ENCODE data around the gene CST3.

CST3 gene

GRCh38 chr20:23595941-23596340, 41.8 kb downstream of the CST3 start:
- DNase-seq, result no peak

DNA sequence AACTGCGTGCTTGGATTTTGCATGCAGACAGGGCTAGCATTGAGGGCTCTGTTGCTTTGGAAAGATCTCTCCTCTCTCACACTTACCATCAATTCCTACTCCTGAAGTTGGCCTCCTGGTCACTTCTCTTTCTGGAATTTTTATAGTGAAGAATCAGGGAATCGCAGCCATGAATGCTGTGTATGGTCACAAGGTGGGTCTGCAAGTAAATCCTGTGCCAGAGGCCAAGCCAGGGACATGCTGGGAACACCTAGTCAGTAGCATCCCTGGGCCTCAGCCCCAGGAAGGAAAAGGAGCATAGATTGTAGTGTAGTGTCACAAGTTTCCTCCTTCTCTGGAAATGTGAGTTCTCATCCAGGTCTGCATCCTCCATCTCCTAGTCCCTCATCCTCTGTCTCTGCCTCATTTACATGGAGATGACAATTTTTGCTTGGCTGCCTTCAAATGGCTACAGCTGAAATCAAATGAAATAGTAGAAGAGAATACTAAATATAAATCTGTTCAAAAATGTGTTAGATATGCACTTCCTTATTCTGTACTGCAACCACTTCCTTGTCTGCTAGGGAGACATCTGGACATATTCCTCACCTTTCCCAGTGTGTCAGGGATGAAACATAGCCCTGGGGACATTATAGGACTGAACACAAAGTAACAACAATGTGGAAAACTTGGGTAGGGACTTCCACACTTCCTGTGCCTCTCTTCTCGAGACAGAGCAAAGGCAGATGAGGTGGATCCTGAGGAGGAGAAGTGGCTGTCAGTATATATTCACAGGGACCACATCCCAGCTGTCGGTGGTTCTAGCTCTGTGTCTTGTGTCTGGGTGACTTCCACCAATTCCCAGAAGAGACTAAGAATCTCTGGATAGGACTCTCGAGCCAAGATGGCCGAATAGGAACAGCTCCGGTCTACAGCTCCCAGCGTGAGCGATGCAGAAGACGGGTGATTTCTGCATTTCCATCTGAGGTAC, 49.0 kb downstream of the CST3 start:
- DNase-seq, result no peak

DNA sequence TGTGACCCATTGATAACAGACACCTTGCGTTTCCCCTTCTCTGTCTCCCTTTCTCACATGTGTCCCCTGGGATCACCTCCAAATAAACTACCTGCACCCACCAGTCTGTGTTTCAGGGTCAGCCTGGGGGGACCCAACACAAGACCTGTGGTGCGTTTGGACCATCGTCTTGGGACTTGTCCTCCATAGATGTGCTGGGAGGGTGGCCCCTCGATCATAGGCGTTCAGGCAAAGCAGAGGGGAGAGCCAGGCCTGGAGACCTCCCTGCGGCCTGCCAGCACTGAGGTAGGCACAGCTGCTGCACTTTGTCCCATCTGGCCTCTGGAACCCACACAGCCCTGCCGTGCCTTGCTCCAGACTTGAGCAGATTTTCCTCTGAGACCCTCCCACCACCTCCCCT, 50.1 kb downstream of the CST3 start:
- no peak for DNase-seq

DNA sequence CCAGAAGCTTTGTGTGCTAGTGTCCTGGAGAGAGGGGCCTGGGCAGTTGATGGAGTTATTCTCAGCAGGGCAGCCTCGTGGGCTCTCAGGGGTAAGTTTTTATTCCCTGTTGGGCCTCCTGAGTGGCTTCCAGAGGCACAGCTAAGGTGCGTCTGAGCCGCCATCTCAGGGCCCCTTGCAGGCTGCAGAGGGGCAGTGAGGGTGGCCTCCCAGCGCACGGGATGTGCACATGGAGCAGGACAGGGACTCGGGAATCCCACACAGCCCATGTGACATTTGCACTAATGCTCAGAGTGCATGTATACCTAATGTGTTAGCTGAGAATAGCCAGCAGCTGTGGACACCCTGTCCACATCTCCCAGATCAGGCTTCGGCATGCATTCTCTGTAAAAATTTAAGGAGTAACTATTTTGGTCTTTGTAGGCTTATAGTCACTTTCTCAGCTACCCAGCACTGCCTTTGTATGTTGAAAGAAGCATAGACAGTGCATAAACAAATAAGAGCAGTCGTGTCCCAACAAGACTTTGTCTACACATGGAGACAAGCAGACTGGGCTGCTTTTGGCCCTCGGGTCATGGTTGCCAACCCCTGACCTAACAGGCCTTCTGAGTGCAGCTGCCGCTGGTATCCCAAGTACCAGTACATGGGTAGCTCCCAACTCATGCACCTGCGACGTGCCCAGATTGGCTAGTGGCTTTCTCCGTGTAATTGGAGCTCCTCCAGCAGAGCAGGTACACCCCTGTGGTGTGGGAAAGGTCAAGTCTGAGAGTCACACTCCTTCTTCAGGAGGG, 50.8 kb downstream of the CST3 start:
- DNase-seq, result no peak

DNA sequence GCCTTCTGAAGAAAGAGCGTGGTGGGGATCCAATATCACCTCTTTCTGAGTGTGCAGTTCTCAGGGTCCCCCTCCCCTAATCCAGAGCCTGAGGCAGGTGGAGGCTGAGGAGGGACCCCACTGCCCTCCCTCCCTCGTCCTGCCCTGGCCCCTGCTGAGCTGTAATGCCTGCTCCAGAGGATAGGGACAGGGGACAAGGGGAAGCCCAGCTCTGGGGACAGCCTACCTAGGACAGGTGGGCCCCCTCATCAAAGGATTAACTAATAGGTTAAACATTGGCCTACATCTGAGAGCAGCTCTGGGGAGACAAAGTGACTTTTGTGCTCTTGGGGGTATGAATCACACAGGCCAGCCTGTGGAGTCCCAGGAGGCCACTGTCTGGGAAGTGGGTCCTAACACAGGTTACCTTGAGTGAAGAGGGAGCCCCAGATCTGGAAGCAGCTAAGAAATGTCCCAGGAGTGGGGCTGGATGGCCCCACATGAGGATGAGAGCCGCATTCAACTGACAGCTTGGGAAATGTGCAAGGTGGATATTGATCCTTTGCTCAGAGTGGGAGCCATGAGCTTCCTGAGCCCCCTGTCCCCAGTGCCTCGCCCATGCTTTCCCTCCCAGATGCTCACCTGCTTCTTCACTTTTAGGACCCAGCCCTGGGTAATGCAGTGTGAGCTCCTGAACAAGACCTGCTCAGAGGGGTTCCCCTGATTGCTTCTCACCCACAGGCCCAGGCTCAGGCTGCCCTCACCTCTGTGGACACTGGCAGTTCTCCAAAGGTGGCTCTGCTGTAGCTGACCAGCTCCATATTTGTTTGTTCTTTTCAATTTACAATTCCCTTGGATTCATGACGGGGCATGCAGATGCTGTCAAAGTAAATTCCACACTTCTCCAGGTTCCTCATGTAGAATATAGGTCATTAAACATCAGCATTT, 51.7 kb downstream of the CST3 start:
- no peak for DNase-seq

DNA sequence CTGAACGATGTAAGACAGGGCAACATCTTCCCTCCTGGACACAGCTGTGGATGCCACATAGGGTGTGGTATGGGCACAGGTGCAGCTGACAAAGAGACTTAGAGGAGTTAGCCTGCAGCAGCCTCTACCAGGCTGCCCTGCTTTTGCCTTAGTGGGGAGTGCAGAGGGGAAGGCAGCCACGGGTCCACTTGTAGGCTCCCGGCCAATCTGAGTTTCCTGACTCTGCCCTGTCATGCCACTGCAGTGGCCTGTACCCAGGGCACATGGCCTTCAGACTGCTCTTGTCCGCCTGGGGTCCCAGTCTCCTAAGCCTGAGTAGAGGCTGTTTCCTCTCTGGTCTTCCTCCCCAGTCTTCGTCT, 52.3 kb downstream of the CST3 start:
- no peak for DNase-seq

- DNase-seq, result no peak
Observed at GRCh38 chr20:23584434-23585199, 53.1 kb downstream of the CST3 start.
